GM12864 (cell line): ENCODE measurements around the gene ELMO1.

Source experiments
- DNase-seq: peaks from one replicate; pipeline ENCODE4 v3.0.0-alpha.2; 2011; ENCODE audit warnings: low read depth
- H3K4me3 ChIP-seq: 2 replicates; pipeline ENCODE4 v1.5.1; 2011; ENCODE audit warnings: mild to moderate bottlenecking, low read depth, low read length, control low read depth
- TF ChIP-seq, protein P1 (sequence below): IDR thresholded peaks from 2 replicates; pipeline ENCODE4 v1.5.1; 2011; ENCODE audit warnings: low read depth, mild to moderate bottlenecking, moderate library complexity, low read length, control low read depth, inconsistent platforms; ENCODE audit errors: missing control alignments

The ELMO1 gene

DNA sequence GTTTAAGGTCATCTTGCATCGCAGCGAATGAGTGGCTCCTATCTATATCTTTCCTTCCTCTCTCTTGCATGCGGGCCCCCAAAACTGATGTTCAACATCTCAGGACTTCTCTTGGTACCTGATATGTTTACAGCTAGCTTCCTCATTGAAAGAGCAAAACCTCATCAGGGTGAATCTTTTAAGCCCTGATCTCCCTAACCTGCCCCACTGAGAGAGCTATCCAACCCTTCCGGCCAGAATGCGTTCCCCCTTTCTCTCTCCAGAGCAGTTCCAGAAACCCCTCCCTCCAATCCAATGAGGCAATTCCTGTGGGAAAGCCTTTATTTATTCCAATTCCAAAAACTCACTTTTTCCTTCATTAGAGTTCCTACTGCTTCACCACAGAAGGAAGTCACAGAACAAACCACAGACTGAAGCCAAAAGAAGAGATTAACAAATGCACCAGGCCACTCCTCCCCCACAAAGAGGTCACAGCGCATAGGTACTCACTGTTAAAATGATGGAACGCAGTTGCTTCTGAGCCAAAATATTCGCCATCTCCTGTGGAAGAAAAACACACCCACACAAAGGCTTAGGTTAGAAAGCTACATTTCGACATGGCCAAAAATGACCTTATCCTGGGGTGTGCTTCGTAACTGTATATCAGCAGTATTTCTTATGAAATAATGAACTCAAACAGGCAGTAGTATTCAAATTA, 232.4 kb downstream of the ELMO1 start:
- no peak for DNase-seq
- no peak overlapping the region for H3K4me3 ChIP-seq
- TF ChIP-seq, protein P1, sequence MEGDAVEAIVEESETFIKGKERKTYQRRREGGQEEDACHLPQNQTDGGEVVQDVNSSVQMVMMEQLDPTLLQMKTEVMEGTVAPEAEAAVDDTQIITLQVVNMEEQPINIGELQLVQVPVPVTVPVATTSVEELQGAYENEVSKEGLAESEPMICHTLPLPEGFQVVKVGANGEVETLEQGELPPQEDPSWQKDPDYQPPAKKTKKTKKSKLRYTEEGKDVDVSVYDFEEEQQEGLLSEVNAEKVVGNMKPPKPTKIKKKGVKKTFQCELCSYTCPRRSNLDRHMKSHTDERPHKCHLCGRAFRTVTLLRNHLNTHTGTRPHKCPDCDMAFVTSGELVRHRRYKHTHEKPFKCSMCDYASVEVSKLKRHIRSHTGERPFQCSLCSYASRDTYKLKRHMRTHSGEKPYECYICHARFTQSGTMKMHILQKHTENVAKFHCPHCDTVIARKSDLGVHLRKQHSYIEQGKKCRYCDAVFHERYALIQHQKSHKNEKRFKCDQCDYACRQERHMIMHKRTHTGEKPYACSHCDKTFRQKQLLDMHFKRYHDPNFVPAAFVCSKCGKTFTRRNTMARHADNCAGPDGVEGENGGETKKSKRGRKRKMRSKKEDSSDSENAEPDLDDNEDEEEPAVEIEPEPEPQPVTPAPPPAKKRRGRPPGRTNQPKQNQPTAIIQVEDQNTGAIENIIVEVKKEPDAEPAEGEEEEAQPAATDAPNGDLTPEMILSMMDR = no peak

DNA sequence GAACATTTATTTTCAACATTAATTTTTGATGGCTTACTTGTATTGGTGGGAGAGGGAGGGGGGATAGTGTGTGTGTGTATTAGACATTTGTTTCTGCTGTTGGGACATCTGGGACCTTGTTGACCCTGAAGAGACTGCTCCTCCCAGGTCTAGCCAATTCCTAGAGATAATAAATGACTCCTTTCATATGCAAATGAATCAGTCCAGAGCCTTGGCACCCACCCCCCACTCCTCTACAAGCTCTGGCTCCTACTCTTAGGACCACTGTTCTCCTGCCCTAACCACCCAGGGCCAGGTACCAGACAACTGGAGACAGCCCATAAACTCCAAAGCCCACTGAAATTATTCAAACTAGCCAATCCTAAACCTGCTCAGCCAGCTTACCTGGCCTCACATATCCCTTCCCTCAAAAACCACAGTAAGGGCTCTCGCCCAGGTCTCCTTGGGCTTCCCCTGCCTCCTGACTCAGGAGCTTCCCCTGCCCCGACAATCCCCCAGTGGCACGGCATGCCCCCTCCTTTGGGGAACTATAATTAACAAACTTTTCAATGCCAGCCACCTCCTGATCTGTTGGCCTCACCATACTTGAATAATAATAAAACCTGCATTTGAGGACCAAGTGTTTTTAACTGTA, 233.3 kb downstream of the ELMO1 start:
- TF ChIP-seq, protein P1 = no peak
- H3K4me3 ChIP-seq = no peak overlapping the region
- DNase-seq = no peak

DNA sequence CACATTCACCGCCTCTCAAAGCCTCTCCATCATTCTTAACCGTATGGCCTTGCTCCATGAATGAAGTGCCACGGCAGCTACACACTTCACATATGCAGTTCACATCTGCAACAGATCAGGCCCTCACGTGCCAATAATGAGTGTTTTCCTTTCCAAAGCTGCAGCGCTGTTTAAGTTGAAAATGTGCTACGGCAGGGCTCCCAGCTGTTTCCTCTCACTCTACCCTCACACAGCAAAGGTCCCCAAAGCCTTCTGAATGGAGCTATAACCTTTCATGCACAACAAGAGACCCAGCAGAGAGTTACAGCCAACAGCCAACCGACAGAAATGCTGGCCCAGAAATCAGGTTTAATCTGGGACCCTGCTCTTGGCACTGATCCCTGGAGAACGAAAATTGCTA, 236.1 kb downstream of the ELMO1 start:
- no peak overlapping the region for H3K4me3 ChIP-seq
- TF ChIP-seq, protein P1 = no peak
- DNase-seq = no peak

DNA sequence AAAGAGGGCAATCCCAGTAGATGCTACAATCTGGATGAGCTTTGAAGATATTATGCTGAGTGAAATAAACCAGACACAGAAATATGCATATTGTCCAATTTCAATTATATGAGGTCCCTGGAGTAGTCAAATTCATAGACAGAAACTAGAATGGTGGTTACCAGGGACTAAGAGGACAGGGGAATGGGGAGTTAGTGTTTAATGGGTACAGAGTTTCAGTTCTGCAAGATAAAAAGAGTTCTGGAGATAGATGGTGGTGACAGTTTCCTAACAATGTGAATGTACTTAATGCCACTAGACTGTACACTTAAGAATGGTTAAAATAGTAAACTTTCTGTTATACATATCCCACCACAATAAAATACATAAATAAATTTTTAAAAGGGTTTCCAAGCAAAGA, 236.6 kb downstream of the ELMO1 start:
- H3K4me3 ChIP-seq = no peak overlapping the region
- TF ChIP-seq, protein P1 = no peak
- no peak for DNase-seq

DNA sequence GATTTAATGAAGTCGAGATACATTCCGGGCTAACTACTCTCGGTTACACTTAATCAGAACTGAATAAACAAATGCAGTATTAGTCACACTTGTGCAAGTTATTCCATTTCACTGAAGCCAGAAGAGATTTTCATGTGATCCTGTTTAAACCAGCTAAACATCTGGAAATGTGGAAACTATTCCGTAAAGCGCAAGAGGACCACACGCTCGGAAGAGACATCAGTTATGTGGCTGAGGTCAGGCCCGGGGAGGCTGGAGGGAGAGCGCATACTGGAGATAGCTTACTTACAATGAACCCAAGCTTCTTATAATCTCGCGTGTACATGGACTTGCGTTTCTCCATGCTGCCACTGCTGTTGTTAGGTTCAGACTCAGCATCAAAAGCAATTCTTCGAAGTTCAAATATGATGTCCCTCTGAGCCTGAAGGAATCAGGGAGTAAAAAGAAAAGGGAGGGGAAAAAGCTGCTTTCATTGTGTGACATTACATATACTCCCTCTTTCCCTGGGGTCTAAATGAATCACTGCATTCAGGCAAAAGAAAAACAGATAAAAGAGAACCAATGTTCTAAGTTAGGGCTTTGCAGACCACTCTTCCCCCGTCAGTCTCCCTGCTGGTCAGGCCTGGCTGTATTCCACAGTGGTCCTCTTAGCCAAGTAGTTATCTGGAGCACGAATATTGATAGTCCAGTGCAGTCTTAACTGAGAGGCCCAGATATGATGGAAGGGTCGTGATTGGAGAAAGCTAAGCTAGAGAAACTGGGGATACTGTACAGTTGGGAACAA, 237.4 kb downstream of the ELMO1 start:
- DNase-seq = no peak
- H3K4me3 ChIP-seq = no peak overlapping the region
- TF ChIP-seq, protein P1 = no peak

DNA sequence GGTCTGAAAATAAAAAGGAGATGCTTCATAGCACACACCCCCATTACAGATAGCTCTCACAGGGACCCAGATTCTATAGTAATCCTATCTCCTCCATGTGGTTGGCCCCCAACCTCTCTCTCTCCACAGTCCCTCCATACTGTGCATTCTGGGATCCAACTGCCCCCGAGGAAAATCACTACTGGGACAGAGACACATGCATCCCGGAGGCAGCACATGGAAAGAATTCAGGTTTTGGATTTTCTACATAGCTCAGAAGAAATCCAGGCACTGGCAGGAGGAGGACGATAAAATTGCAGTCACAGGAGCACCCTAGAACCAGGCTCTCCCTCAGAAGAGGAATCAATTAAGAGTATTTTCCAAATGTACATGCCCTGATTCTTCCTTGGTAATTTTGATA, 239.5 kb downstream of the ELMO1 start:
- DNase-seq = no peak
- TF ChIP-seq, protein P1 = no peak
- H3K4me3 ChIP-seq = no peak overlapping the region
